GM10248 (cell line): Measurements from ENCODE around the gene TEX261.

Source experiments
- CTCF ChIA-PET: fragments of 300-600 bp; sonication (Branson Sonifier 250); formaldehyde crosslinking; extraction: SDS; loops from one replicate; lab custom pipeline; 2021; ENCODE audit warnings: antibody characterized with exemption; lab: Yijun Ruan, JAX
- POLR2A ChIA-PET: fragments of 350-650 bp; sonication (Branson Sonifier 250); formaldehyde crosslinking; extraction: SDS; loops from one replicate; lab custom pipeline; 2020; ENCODE audit warnings: antibody characterized with exemption; lab: Yijun Ruan, JAX
- DNase-seq: peaks from one replicate; pipeline ENCODE4 v3.0.0; 2012; ENCODE audit errors: extremely low spot score
- CTCF ChIP-seq: IDR thresholded peaks from 2 replicates; pipeline ENCODE4 v1.5.1; 2012; ENCODE audit warnings: mild to moderate bottlenecking, low read depth; ENCODE audit errors: extremely low read depth, missing control alignments, control extremely low read depth

The TEX261 gene

GRCh38 chr2:70982971-70983370 is 11.7 kb downstream of the TEX261 start:
- POLR2A ChIA-PET: no interaction called here
- CTCF ChIA-PET: interaction anchor here (1.0 to 16.4 kb wide), 7 partner anchors 9 to 111 kb away, joined by 3 to 172 read pairs (median 28); partner anchors contain the start of gene TEX261
- TF ChIP-seq CTCF: no peak
- no peak for DNase-seq

- TF ChIP-seq CTCF: no peak
- CTCF ChIA-PET: interaction anchor here (1.0 to 16.4 kb wide), 10 partner anchors 9 to 111 kb away, joined by 3 to 172 read pairs (median 4); partner anchors contain the start of gene TEX261
- POLR2A ChIA-PET: no interaction called here
- no peak for DNase-seq
Observed at GRCh38 chr2:70981866-70982810, 12.5 kb downstream of the TEX261 start.

GRCh38 chr2:70981421-70981820 is 13.3 kb downstream of the TEX261 start:
- no peak for DNase-seq
- TF ChIP-seq CTCF: no peak
- CTCF ChIA-PET: interaction anchor here (1.2 to 16.4 kb wide), 6 partner anchors 9 to 110 kb away, joined by 3 to 172 read pairs (median 6); no protein-coding TSS in a partner anchor
- POLR2A ChIA-PET: no interaction called here

GRCh38 chr2:70979626-70980025 is 15.0 kb downstream of the TEX261 start:
- CTCF ChIA-PET: interaction anchor here (1.6 to 16.4 kb wide), 3 partner anchors 14 to 25 kb away, joined by 3 to 172 read pairs (median 138); no protein-coding TSS in a partner anchor
- DNase-seq: no peak
- POLR2A ChIA-PET: no interaction called here
- no peak for TF ChIP-seq CTCF

GRCh38 chr2:70979180-70979488 is 15.5 kb downstream of the TEX261 start:
- DNase-seq: no peak
- CTCF ChIA-PET: interaction anchor here (1.6 to 16.4 kb wide), 3 partner anchors 15 to 25 kb away, joined by 3 to 172 read pairs (median 138); no protein-coding TSS in a partner anchor
- no peak for TF ChIP-seq CTCF
- POLR2A ChIA-PET: no interaction called here

- CTCF ChIA-PET: interaction anchor here (1.0 to 16.4 kb wide), 6 partner anchors 9 to 108 kb away, joined by 3 to 172 read pairs (median 4); no protein-coding TSS in a partner anchor
- DNase-seq: no peak
- TF ChIP-seq CTCF: no peak
- POLR2A ChIA-PET: no interaction called here
Observed at GRCh38 chr2:70978341-70979179, 16.1 kb downstream of the TEX261 start, which contains the start of gene ANKRD53. TSS of gene ANKRD53 (plus strand) at chr2:70978630. CDS start at chr2:70978646, 16 bp downstream.
